ENCODE results near the gene PBX2.

The PBX2 gene

GRCh38 chr6:32167761-32168262, 22.2 kb downstream of the PBX2 start:
- no peak for TF ChIP-seq CTCF (conservative IDR thresholded peaks at IDR 0.05; ENCODE audit: low read depth, low read length)

GRCh38 chr6:32167154-32167760, 22.7 kb downstream of the PBX2 start:
- TF ChIP-seq CTCF (conservative IDR thresholded peaks at IDR 0.05; ENCODE audit: low read depth, low read length) = no peak
- H3K4me3 ChIP-seq (ENCODE audit: low read length) = no peak overlapping the region
- no peak for DNase-seq (ENCODE audit: low read depth)

More at GRCh38 chr6:32167761-32168262, 22.2 kb downstream of the PBX2 start:
- H3K4me3 ChIP-seq (ENCODE audit: low read length) = no peak overlapping the region
- no peak for DNase-seq (ENCODE audit: low read depth)

- peak; percentile 8 for TF ChIP-seq CTCF (conservative IDR thresholded peaks at IDR 0.05; ENCODE audit: low read depth, low read length)
- DNase-seq (ENCODE audit: low read depth) = no peak
- no peak overlapping the region for H3K4me3 ChIP-seq (ENCODE audit: low read length)
These were observed 23.5 kb downstream of the PBX2 start for GRCh38 chr6:32166411-32167061.

- DNase-seq (ENCODE audit: low read depth) = no peak
- TF ChIP-seq CTCF (conservative IDR thresholded peaks at IDR 0.05; ENCODE audit: low read depth, low read length) = no peak
- no peak within 1 kb of the TSS for H3K4me3 ChIP-seq (ENCODE audit: low read length)
These were observed 25.7 kb downstream of the PBX2 start, which contains the start of gene EGFL8 for GRCh38 chr6:32164295-32164694. Gene EGFL8 (plus strand): TSS chr6:32164595. CDS start chr6:32166166, 1,571 bp downstream.

- no peak for TF ChIP-seq CTCF (conservative IDR thresholded peaks at IDR 0.05; ENCODE audit: low read depth, low read length)
- DNase-seq (ENCODE audit: low read depth) = no peak
- H3K4me3 ChIP-seq (ENCODE audit: low read length) = no peak overlapping the region
These were observed 26.3 kb downstream of the PBX2 start for GRCh38 chr6:32163559-32164258.

GRCh38 chr6:32158052-32158451, 31.9 kb downstream of the PBX2 start:
- no peak for TF ChIP-seq CTCF (conservative IDR thresholded peaks at IDR 0.05; ENCODE audit: low read depth, low read length)
- no peak for DNase-seq (ENCODE audit: low read depth)
- no peak overlapping the region for H3K4me3 ChIP-seq (ENCODE audit: low read length)

Measured in retinal pigment epithelial cell (primary cell).